ENCODE results near the gene SGSM2. TPM values are rescaled to one million over a fixed set of nuclear protein-coding genes. Genes with fewer than 3 reads are reported as not detected.

SGSM2 gene
- total and polyA plus RNA-seq, 9 donors = 9.3 to 50.6 (median 42.4) TPM

GRCh38 chr17:2412561-2413021 lies 75.3 kb downstream of the SGSM2 start:
- intact Hi-C loops (cut with DNase I) = loop anchor here in 1 of 4 donors (10.0 kb wide), 1 partner anchor 48 kb away; no protein-coding TSS in a partner anchor
- DNase-seq = peak in 3 of 5 donors; percentile 30 to 50 (median 49)
- no peak for TF ChIP-seq CTCF (IDR thresholded peaks at IDR 0.05)
- TF ChIP-seq POLR2A (IDR thresholded peaks at IDR 0.05) = no peak
- no peak for TF ChIP-seq EP300 (IDR thresholded peaks at IDR 0.05)

GRCh38 chr17:2414446-2415064 lies 77.3 kb downstream of the SGSM2 start:
- peaks cover 11% of the 10 kb centered on the region for H3K4me1 ChIP-seq (ENCODE audit: insufficient read depth)
- H3K36me3 ChIP-seq = no peaks in the 10 kb centered on the region
- H3K27me3 ChIP-seq = no peaks in the 10 kb centered on the region
- no peak for TF ChIP-seq POLR2A (IDR thresholded peaks at IDR 0.05)
- TF ChIP-seq CTCF (IDR thresholded peaks at IDR 0.05) = no peak
- TF ChIP-seq EP300 (IDR thresholded peaks at IDR 0.05) = no peak
- DNase-seq = peak in 2 of 5 donors; percentile 13 to 42
- H3K9me3 ChIP-seq = no peaks in the 10 kb centered on the region
- no peak overlapping the region for H3K4me3 ChIP-seq
- intact Hi-C loops (cut with DNase I) = loop anchor here in 3 of 4 donors (1.0 to 10.0 kb wide), 4 partner anchors 31 to 50 kb away; no protein-coding TSS in a partner anchor
- 89 to 90% (median 89%) methylated on average over 22 of the region's 22 CpGs for WGBS, 3 donors
- no peak overlapping the region for H3K27ac ChIP-seq

More at GRCh38 chr17:2412561-2413021, 75.3 kb downstream of the SGSM2 start:
- H3K9me3 ChIP-seq = no peaks in the 10 kb centered on the region
- H3K4me3 ChIP-seq = no peak overlapping the region
- no peaks in the 10 kb centered on the region for H3K36me3 ChIP-seq
- no peaks in the 10 kb centered on the region for H3K27me3 ChIP-seq
- peak overlapping the region; percentile 21 to 66 for H3K27ac ChIP-seq
- peaks cover 3% of the 10 kb centered on the region for H3K4me1 ChIP-seq (ENCODE audit: insufficient read depth)
- 2 to 21% (median 9%) methylated on average over 2 of the region's 2 CpGs for WGBS, 3 donors

- Histone ChIP-seq H3K36me3 (no peaks in the 10 kb centered on the region), H3K9me3 (no peaks in the 10 kb centered on the region), H3K4me3 (no peak overlapping the region), H3K27ac (no peak overlapping the region), H3K27me3 (no peaks in the 10 kb centered on the region), H3K4me1 (ENCODE audit: insufficient read depth) (peaks cover 11% of the 10 kb centered on the region)
- WGBS, 3 donors = 81 to 87% (median 83%) methylated on average over 9 of the region's 9 CpGs
- intact Hi-C loops (cut with DNase I) = loop anchor here in 2 of 4 donors (2.0 to 10.0 kb wide), 3 partner anchors 32 to 50 kb away; no protein-coding TSS in a partner anchor
- TF ChIP-seq POLR2A (IDR thresholded peaks at IDR 0.05) (no peak), EP300 (IDR thresholded peaks at IDR 0.05) (no peak), CTCF (IDR thresholded peaks at IDR 0.05) (no peak)
- DNase-seq = peak in 1 of 5 donors; percentile 33
These were observed 77.8 kb downstream of the SGSM2 start for GRCh38 chr17:2415081-2415480.

GRCh38 chr17:2416010-2416734 lies 78.9 kb downstream of the SGSM2 start:
- peak; percentile 84 to 95 (median 95) for DNase-seq
- TF ChIP-seq POLR2A (IDR thresholded peaks at IDR 0.05) (no peak), EP300 (IDR thresholded peaks at IDR 0.05) (no peak), CTCF (IDR thresholded peaks at IDR 0.05) (peak; percentile 93)
- Histone ChIP-seq H3K36me3 (no peaks in the 10 kb centered on the region), H3K27ac (no peak overlapping the region), H3K9me3 (no peaks in the 10 kb centered on the region), H3K27me3 (no peaks in the 10 kb centered on the region), H3K4me1 (ENCODE audit: insufficient read depth) (peaks cover 11% of the 10 kb centered on the region), H3K4me3 (no peak overlapping the region)
- 30 to 32% (median 31%) methylated on average over 19 of the region's 19 CpGs for WGBS, 3 donors
- intact Hi-C loops (cut with DNase I) = loop anchor here in 2 of 4 donors (2.0 to 10.0 kb wide), 3 partner anchors 33 to 51 kb away; no protein-coding TSS in a partner anchor
